Activated T-helper 17 cell treated with anti-CD3 and anti-CD28 coated beads, Interleukin-2, amount 50 U/mL, for 72 hours (primary cell): ENCODE measurements around the gene FRMD7. TPM values are rescaled to one million over a fixed set of nuclear protein-coding genes. Genes with fewer than 3 reads are reported as not detected.
"Not testable (repeated sequence)": the region's sequence is repeated elsewhere in the genome, so short reads cannot be mapped to it uniquely, and the experiment has no call there.

Experiments
- ATAC-seq: fragments of 150-1000 bp; cut with Tn5 transposase; replicated peaks from 2 replicates; pipeline ENCODE4 v1.10.0; 2021; ENCODE audit warnings: mild to moderate bottlenecking, moderate library complexity
- H3K27ac Mint-ChIP-seq: one replicate; pipeline ENCODE4 v1.8.0; 2022; ENCODE audit warnings: mixed read lengths
- H3K27me3 Mint-ChIP-seq: one replicate; pipeline ENCODE4 v1.8.0; 2022; ENCODE audit warnings: mixed read lengths
- H3K36me3 Mint-ChIP-seq: one replicate; pipeline ENCODE4 v1.8.0; 2022; ENCODE audit warnings: low read depth, mild to moderate bottlenecking, mixed read lengths
- H3K4me1 Mint-ChIP-seq: one replicate; pipeline ENCODE4 v1.8.0; 2022; ENCODE audit warnings: mixed read lengths
- H3K4me3 Mint-ChIP-seq: one replicate; pipeline ENCODE4 v1.8.0; 2022; ENCODE audit warnings: mild to moderate bottlenecking, mixed read lengths
- H3K9me3 Mint-ChIP-seq: one replicate; pipeline ENCODE4 v1.8.0; 2022; ENCODE audit warnings: mixed read lengths
- total RNA-seq, 2 donors: library from RNA; stranded (reverse); gene quantifications; one replicate each; pipeline ENCODE4 v1.2.3, GENCODE V29; 2022

The FRMD7 gene
- total RNA-seq, 2 donors from 2014 or later, result not detected

DNA sequence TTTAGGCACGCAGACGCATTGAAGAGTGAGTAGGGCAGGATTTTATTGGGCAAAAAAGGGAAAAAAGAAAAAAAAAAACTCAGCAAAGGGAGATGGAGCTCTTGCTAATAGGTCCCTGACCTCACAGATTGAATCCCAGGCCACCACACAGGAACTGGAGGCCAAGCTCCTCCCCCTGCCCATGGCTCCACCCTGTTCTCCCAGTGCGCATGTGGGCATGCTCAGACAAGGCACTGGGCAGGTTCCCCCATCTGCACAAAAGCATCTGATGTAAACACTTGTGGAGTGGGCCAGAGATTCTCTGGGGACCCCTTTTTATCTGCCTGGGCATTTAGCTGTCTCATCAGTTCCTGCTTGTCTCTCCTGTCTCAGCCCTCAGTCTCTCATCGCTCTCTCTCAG is 9.5 kb downstream of the FRMD7 start:
- no peak overlapping the region for H3K27ac Mint-ChIP-seq
- ATAC-seq, result no peak
- H3K4me3 Mint-ChIP-seq, result no peak overlapping the region
- H3K27me3 Mint-ChIP-seq, result no peaks in the 10 kb centered on the region
- peaks cover 5% of the 10 kb centered on the region for H3K9me3 Mint-ChIP-seq
- no peaks in the 10 kb centered on the region for H3K36me3 Mint-ChIP-seq
- no peaks in the 10 kb centered on the region for H3K4me1 Mint-ChIP-seq

DNA sequence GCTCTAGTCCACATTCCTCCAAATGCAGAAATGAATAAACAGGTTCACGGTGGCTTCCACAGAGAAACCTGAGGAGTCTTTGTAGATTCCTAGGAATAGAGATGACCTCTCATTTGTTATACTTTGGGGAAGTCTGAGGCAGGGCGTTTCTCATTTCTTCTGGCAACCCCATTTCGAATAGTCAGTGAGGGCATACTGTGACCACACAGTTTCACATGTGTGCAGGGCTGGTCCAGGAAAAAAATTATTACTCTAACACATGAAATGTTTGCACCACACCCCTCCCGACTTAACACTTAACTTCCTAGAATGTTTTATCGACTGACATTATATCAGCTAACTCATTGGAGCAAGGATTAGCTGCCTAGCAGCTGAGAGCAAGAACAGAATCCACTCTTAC is 12.0 kb downstream of the FRMD7 start:
- no peak overlapping the region for H3K4me3 Mint-ChIP-seq
- H3K27me3 Mint-ChIP-seq, result no peaks in the 10 kb centered on the region
- no peak overlapping the region for H3K27ac Mint-ChIP-seq
- no peaks in the 10 kb centered on the region for H3K4me1 Mint-ChIP-seq
- H3K9me3 Mint-ChIP-seq, result no peaks in the 10 kb centered on the region
- ATAC-seq, result no peak
- no peaks in the 10 kb centered on the region for H3K36me3 Mint-ChIP-seq

DNA sequence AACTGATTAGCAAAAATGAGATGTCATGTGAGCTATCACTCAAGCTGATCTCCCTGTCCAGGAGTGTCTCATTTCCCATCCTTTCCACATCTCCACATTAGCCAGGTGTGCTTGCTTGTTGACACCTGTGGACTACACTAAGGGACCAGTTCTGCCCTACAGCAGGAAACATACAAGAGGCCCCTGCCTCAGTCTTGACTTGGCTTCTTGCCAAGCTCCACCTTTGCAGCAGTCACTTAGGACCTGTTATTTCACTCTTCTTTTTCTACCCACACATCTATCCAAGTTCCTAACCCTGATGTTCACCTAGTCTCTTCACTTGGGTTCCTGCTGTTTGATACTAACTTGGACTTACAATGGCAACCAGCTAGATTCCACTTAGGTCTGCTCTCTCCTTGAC is 13.2 kb downstream of the FRMD7 start:
- no peak overlapping the region for H3K27ac Mint-ChIP-seq
- H3K36me3 Mint-ChIP-seq, result no peaks in the 10 kb centered on the region
- no peaks in the 10 kb centered on the region for H3K9me3 Mint-ChIP-seq
- H3K27me3 Mint-ChIP-seq, result no peaks in the 10 kb centered on the region
- H3K4me3 Mint-ChIP-seq, result no peak overlapping the region
- no peaks in the 10 kb centered on the region for H3K4me1 Mint-ChIP-seq
- no peak for ATAC-seq

DNA sequence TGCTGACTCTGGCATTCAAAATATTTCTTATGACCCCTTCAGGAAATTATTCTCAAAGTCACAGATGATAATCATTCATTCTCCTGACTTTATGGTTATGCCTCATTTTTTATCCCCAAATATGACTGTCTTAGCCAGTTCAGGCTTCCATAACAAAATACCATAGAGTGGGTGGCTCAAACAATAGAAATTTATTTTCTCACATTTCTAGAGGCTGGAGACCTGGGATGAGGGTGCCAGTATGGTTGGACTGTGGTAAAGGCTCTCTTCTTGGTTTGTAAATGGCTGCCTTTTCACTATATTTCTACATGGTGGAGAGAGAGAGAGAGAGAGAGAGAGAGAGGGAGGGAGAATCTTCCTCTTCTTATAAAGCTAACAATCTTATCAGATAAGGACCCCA is 20.5 kb downstream of the FRMD7 start:
- Mint-ChIP-seq H3K27me3 (no peaks in the 10 kb centered on the region), H3K9me3 (no peaks in the 10 kb centered on the region), H3K36me3 (no peaks in the 10 kb centered on the region), H3K4me3 (no peak overlapping the region), H3K4me1 (no peaks in the 10 kb centered on the region), H3K27ac (no peak overlapping the region)
- no peak for ATAC-seq

DNA sequence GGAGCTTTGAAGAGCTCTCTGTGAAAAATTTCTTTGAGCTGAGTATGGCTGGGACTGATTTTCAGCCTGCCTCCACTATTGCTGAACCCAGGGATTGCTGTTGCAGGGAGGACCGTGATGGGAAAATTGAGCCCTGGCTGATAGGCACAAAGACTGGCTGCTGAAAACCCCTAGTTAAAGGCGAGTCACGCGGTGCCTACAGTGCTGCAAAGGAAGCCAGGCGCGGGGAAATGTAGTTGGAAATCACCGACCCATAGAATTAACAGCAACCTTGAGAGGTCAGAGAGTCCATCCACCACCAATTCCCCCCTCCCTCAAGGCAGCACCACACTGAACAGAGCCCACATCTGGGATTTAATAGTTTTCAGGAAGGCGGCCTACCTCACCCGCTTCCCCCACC is 26.0 kb downstream of the FRMD7 start:
- Mint-ChIP-seq H3K27ac (no peak overlapping the region), H3K9me3 (no peaks in the 10 kb centered on the region)

DNA sequence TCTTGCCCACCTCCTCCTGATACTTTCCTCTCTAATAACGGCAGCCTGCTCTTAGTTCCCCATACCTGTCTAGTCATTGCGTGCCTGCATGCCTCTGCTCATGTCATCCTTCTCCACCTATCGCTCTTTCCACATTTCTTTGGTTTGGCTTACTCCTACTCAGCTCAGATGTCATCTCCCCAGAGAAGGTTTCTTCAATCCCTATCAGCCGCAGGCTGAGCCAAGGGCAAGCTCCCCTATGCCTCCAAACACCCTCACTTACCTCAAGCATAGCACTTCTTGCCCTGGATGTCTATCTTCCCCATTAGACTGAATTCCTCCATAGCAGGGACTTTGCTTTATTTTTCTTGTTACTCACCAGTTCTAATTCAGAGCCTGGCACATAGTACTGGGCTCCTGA is 26.6 kb downstream of the FRMD7 start:
- no peak for ATAC-seq
- H3K27me3 Mint-ChIP-seq, result peaks cover 4% of the 10 kb centered on the region
- no peaks in the 10 kb centered on the region for H3K9me3 Mint-ChIP-seq
- no peak overlapping the region for H3K4me3 Mint-ChIP-seq
- H3K4me1 Mint-ChIP-seq, result no peaks in the 10 kb centered on the region
- H3K27ac Mint-ChIP-seq, result no peak overlapping the region
- no peaks in the 10 kb centered on the region for H3K36me3 Mint-ChIP-seq

More for the DNA sequence above, 26.0 kb downstream of the FRMD7 start:
- H3K36me3 Mint-ChIP-seq, result no peaks in the 10 kb centered on the region
- no peak overlapping the region for H3K4me3 Mint-ChIP-seq
- peaks cover 4% of the 10 kb centered on the region for H3K27me3 Mint-ChIP-seq
- ATAC-seq, result no peak
- no peaks in the 10 kb centered on the region for H3K4me1 Mint-ChIP-seq

DNA sequence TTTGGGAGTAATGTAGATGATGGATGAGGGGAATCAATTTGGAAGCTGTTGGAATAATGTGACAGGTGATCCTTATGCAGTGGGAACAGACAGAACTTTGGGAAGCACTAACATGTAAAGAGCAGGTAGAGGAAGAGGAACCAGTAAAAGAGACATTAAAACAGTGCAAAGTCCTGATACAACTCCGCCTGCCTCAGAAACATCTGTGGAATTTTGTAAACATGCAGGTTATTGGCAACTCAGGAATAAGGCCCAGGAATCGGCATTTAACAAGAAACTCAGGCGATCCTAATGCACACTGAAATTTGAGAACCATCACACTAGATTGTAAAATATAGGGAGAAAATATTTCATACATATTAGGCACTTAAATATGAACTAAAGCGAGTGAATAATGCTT is 29.1 kb downstream of the FRMD7 start:
- H3K4me3 Mint-ChIP-seq, H3K4me1 Mint-ChIP-seq, H3K9me3 Mint-ChIP-seq, H3K27ac Mint-ChIP-seq, H3K36me3 Mint-ChIP-seq, ATAC-seq, H3K27me3 Mint-ChIP-seq: not testable (repeated sequence)

DNA sequence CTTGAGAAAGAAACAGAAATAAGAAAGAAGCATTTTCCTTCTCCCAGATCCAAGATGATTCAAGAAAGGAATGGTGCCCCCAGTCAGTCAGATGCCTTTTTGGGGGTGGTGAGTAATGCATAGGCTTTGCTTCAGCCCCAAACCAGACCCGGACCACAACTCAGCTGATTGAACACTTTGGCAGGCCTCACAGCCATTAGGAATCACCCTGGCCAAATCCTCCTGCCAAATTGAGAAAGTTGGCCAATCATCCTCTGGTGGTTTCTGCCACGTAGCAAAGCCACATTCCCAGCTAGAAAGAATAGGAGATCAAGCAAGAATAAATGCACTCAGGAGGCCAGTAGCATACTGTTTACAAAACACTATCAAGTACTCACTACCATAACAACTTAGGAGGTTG is 33.7 kb downstream of the FRMD7 start:
- no peak overlapping the region for H3K4me3 Mint-ChIP-seq
- H3K27ac Mint-ChIP-seq, result no peak overlapping the region
- H3K4me1 Mint-ChIP-seq, result no peaks in the 10 kb centered on the region
- H3K27me3 Mint-ChIP-seq, result peaks cover 4% of the 10 kb centered on the region
- H3K36me3 Mint-ChIP-seq, result no peaks in the 10 kb centered on the region
- no peaks in the 10 kb centered on the region for H3K9me3 Mint-ChIP-seq
- ATAC-seq, result no peak

DNA sequence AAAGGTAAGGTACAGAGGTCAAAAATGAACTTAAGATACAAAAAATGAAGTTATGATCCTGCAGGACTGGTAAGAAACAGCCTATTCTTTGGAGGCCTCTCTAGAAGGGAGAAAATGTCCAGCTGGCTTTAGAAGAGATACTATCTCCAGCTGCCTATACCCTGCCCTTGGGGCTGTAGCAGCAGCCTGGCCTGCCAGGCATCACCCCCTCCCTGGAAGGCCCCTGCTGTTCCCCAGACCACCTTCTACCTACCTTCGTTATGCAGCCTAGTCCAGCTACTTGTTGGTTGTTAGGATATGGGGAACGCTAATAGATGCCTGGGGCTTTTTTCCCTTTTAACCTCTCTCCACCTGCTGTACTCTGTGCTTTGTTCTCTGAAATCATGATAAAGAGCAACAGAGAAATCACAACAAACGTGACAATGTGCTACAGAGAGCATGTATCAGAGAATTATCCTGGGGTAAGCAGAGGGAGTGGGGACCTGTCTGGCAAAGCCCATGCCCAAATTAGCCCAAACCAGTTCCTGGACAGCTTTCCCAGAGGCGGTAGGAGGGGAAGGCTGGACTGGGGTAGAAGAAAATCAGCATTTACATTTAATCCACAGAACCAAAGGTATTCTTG is 34.5 kb downstream of the FRMD7 start:
- H3K27me3 Mint-ChIP-seq, result peaks cover 3% of the 10 kb centered on the region
- no peaks in the 10 kb centered on the region for H3K9me3 Mint-ChIP-seq
- no peak for ATAC-seq
- H3K4me3 Mint-ChIP-seq, result no peak overlapping the region
- H3K4me1 Mint-ChIP-seq, result no peaks in the 10 kb centered on the region
- no peak overlapping the region for H3K27ac Mint-ChIP-seq
- no peaks in the 10 kb centered on the region for H3K36me3 Mint-ChIP-seq

DNA sequence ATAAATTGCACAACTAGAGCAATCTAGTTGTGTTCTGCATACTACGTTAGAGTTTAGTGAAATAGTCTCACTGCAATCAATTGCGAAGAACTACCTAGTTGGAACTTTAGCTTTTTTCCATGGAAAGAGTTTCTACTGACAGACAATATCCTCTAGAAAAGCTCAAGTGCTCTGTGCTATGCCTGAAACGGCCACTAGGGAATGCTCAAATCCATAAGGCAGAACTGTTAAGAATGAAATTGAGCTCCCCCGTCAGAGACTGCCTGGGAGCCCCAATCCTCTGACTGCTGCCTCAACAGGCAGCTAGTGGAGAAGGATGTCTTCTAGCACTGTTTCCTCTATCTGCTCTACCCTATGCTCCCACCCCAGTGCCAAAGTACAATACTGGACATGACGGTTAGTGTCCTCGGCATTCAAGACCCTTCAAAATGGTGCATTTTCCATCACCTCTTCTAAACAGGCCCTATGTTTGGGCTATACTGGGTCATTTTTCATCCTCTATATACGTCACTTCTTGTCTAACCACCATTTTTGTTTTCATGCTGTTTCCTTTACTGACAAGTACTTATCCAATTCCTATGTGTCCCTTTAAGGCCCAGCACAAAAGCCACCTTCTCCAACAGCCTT is 35.3 kb downstream of the FRMD7 start:
- Mint-ChIP-seq H3K4me1 (no peaks in the 10 kb centered on the region), H3K9me3 (no peaks in the 10 kb centered on the region), H3K36me3 (no peaks in the 10 kb centered on the region), H3K4me3 (no peak overlapping the region), H3K27ac (no peak overlapping the region), H3K27me3 (no peaks in the 10 kb centered on the region)
- ATAC-seq, result peak; percentile 59

DNA sequence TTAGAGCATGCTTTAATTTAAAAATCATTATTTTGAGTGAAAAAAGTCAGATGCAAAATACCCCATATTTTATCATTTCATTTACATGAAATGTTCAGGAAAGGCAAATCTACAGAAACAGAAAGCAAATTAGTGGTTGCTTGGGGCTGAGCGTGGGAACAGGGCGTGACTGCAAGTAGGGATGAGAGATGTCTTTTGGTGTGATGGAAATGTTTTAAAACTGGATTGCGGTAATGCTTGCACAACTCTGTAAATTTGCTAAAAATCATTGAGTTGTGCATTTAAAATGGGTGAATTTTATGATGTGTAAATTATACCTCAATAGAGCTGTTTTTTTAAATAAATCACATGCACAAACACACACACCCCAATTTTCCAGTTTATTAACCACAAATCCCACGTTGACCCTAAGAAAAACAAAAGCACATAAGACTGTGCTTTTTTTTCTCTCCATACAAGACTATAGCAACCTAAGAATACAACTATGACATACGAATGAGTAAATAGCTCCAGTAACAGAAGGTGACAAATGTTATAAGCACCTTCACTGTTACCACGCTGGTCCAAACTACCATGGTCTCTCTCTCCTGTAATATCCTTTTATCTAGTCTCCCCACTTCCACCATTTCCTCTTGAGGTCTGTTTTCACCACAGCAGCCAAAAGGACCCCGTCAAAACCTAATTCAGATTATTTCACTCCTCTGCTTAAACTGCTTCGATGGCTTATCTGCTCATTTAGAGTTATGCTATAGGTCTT is 37.2 kb downstream of the FRMD7 start:
- H3K9me3 Mint-ChIP-seq, result no peaks in the 10 kb centered on the region
- H3K27me3 Mint-ChIP-seq, result no peaks in the 10 kb centered on the region
- no peaks in the 10 kb centered on the region for H3K36me3 Mint-ChIP-seq
- no peaks in the 10 kb centered on the region for H3K4me1 Mint-ChIP-seq
- H3K27ac Mint-ChIP-seq, result no peak overlapping the region
- H3K4me3 Mint-ChIP-seq, result no peak overlapping the region
- no peak for ATAC-seq

DNA sequence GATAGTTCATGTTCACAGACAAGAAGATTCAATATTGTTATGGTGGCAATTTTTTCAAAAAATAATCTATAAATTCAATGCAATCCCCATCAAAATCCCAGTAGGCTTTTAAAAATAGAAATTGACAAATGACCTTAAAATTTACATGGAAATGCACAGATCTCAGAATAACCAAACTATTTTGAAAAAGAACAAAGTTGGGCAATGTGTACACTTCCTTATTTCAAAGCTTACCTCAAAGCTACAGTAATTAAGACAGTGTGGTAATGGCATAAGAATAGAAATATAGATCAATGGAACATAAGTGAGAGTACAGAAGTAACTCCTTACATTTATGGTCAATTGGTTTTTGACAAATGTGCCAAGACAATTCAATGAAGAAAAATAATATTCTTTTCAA is 39.0 kb downstream of the FRMD7 start:
- no peaks in the 10 kb centered on the region for H3K9me3 Mint-ChIP-seq
- no peaks in the 10 kb centered on the region for H3K4me1 Mint-ChIP-seq
- no peak for ATAC-seq
- H3K36me3 Mint-ChIP-seq, result no peaks in the 10 kb centered on the region
- no peak overlapping the region for H3K4me3 Mint-ChIP-seq
- H3K27me3 Mint-ChIP-seq, result no peaks in the 10 kb centered on the region
- no peak overlapping the region for H3K27ac Mint-ChIP-seq

DNA sequence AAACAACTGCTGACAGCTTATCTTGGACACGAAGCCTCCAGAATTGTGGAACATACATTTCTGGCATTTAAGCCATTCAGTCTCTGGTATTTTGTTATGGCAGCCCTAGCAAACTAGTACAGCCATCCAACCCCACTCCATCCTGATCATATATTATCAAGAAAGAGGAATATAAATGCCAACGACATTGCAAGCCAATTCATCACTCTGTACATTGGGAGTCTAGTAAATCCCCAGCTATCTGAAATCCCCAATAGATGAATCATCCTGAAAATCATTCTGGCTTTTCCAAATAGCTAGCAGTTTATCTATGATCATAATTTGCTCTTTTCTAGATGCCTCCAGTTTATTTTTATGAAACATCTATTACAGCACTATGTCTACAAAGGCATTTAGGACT is 41.1 kb downstream of the FRMD7 start:
- no peak overlapping the region for H3K27ac Mint-ChIP-seq
- H3K4me1 Mint-ChIP-seq, result no peaks in the 10 kb centered on the region
- H3K9me3 Mint-ChIP-seq, result no peaks in the 10 kb centered on the region
- no peak overlapping the region for H3K4me3 Mint-ChIP-seq
- no peak for ATAC-seq
- no peaks in the 10 kb centered on the region for H3K36me3 Mint-ChIP-seq
- H3K27me3 Mint-ChIP-seq, result no peaks in the 10 kb centered on the region

DNA sequence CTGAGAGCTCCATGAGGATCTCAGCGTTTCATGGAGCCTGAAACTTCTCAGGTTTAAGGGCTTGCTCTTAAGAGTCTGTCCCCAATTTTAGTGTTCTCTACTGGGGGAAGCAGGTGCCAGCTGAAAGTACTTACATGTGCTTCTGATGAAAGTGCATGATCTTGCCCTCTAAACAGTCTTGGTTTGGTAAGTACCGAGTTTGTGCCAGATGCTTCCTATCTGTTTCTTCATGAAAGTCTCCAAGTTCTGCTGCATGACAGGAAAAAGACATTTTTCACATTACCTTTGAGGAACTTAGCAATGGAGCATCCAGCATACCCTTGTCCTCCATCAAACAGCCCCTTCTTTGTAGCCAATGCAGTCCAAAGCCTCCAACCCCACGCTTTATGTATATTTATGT is 42.0 kb downstream of the FRMD7 start:
- no peak overlapping the region for H3K4me3 Mint-ChIP-seq
- H3K27ac Mint-ChIP-seq, result no peak overlapping the region
- H3K9me3 Mint-ChIP-seq, result no peaks in the 10 kb centered on the region
- no peaks in the 10 kb centered on the region for H3K36me3 Mint-ChIP-seq
- ATAC-seq, result no peak
- no peaks in the 10 kb centered on the region for H3K4me1 Mint-ChIP-seq
- H3K27me3 Mint-ChIP-seq, result no peaks in the 10 kb centered on the region

DNA sequence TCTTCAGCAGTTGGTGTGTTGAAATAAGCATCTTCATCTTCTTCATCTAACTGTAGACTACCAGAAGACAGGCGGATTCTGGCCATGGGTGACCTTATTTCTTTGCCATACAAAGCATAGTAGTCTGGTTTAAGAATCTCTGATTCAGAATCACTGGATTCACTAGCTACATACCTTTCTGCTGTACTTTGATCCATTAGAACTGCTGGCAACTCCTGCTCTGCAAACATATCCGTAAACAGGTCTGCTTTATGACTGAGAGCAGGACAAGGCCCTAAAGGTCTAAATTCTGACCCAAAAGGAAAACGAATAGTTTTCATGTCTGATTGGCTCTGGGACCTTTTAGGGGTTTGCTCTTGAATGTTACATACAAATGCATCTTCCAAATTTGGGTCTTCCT is 49.9 kb downstream of the FRMD7 start:
- no peak for ATAC-seq
- Mint-ChIP-seq H3K36me3 (peaks cover 25% of the 10 kb centered on the region), H3K4me3 (no peak overlapping the region), H3K9me3 (no peaks in the 10 kb centered on the region), H3K4me1 (no peaks in the 10 kb centered on the region), H3K27ac (no peak overlapping the region), H3K27me3 (no peaks in the 10 kb centered on the region)
